Activated naive CD4-positive, alpha-beta T cell treated with anti-CD3 and anti-CD28 coated beads, Interleukin-2, amount 50 U/mL, for 16 hours (primary cell): ENCODE data around the gene ZNF396.

Experiments used
- DNase-seq: peaks from one replicate; pipeline ENCODE4 v3.0.0-alpha.2; 2020

ZNF396 gene

GRCh38 chr18:35376742-35377695 is at the start of gene ZNF396:
Gene ZNF396 (minus strand): TSS chr18:35377337. CDS start chr18:35374292, 3,045 bp downstream.
- peak; percentile 72 for DNase-seq

- DNase-seq, result no peak
These were observed 49.6 kb upstream of the ZNF396 start for GRCh38 chr18:35426786-35427185.

- no peak for DNase-seq
These were observed 47.2 kb upstream of the ZNF396 start for GRCh38 chr18:35424356-35424755.

- DNase-seq, result no peak
These were observed 45.1 kb upstream of the ZNF396 start for GRCh38 chr18:35422237-35422636.

- no peak for DNase-seq
These were observed 41.5 kb upstream of the ZNF396 start for GRCh38 chr18:35418610-35419009.

- no peak for DNase-seq
These were observed 40.1 kb upstream of the ZNF396 start for GRCh38 chr18:35417223-35417622.

GRCh38 chr18:35415511-35416073 is 38.5 kb upstream of the ZNF396 start:
- no peak for DNase-seq

GRCh38 chr18:35413163-35413511 is 36.0 kb upstream of the ZNF396 start:
- no peak for DNase-seq

GRCh38 chr18:35411625-35412351 is 34.7 kb upstream of the ZNF396 start:
- no peak for DNase-seq

- no peak for DNase-seq
These were observed 33.4 kb upstream of the ZNF396 start for GRCh38 chr18:35410561-35410960.

- DNase-seq, result no peak
These were observed 32.8 kb upstream of the ZNF396 start for GRCh38 chr18:35409911-35410310.

GRCh38 chr18:35408843-35409261 is 31.7 kb upstream of the ZNF396 start:
- no peak for DNase-seq

GRCh38 chr18:35407871-35408481 is 30.8 kb upstream of the ZNF396 start:
- peak; percentile 33 for DNase-seq

- DNase-seq, result no peak
These were observed 29.5 kb upstream of the ZNF396 start for GRCh38 chr18:35406666-35407065.

GRCh38 chr18:35397976-35398375 is 20.8 kb upstream of the ZNF396 start:
- DNase-seq, result no peak

GRCh38 chr18:35393716-35394115 is 16.6 kb upstream of the ZNF396 start:
- DNase-seq, result no peak

GRCh38 chr18:35392375-35392774 is 15.2 kb upstream of the ZNF396 start:
- no peak for DNase-seq

GRCh38 chr18:35390951-35391700 is 14.0 kb upstream of the ZNF396 start:
- DNase-seq, result no peak

- no peak for DNase-seq
These were observed 12.0 kb upstream of the ZNF396 start for GRCh38 chr18:35389095-35389618.

- no peak for DNase-seq
These were observed 10.0 kb upstream of the ZNF396 start for GRCh38 chr18:35387152-35387571.

GRCh38 chr18:35386600-35387100 is 9.5 kb upstream of the ZNF396 start:
- peak; percentile 51 for DNase-seq

- no peak for DNase-seq
These were observed 6.0 kb upstream of the ZNF396 start for GRCh38 chr18:35383136-35383535.
